Stimulated activated CD4-positive, alpha-beta T cell treated with anti-CD3 and anti-CD28 coated beads, TNF-alpha, amount 100 ng/mL, for 48 hours (primary cell): ENCODE measurements around the gene TBC1D20.
"Not testable (repeated sequence)": the region's sequence is repeated elsewhere in the genome, so short reads cannot be mapped to it uniquely, and the experiment has no call there.

Experiments
- DNase-seq, 3 donors: peaks; one replicate each; pipeline ENCODE4 v3.0.0-alpha.2; 2020; ENCODE audit warnings: low read depth in 3 of 3

Gene TBC1D20

GRCh38 chr20:462199-462991, at the start of gene TBC1D20:
TSS of gene TBC1D20 (minus strand) at chr20:462533. CDS start at chr20:462405, 128 bp downstream.
- peak; percentile 67 to 80 (median 70) for DNase-seq

- not testable (repeated sequence) for DNase-seq
Observed at GRCh38 chr20:510328-511057, 48.2 kb upstream of the TBC1D20 start.

- DNase-seq = not testable (repeated sequence)
Observed at GRCh38 chr20:508364-508787, 46.0 kb upstream of the TBC1D20 start.

- no peak for DNase-seq
Observed at GRCh38 chr20:507761-508332, 45.5 kb upstream of the TBC1D20 start.

GRCh38 chr20:507006-507758, 44.8 kb upstream of the TBC1D20 start:
- no peak for DNase-seq

GRCh38 chr20:504632-505075, 42.3 kb upstream of the TBC1D20 start:
- no peak for DNase-seq

- no peak for DNase-seq
Observed at GRCh38 chr20:503048-503737, 40.9 kb upstream of the TBC1D20 start.

- DNase-seq = no peak
Observed at GRCh38 chr20:497979-498378, 35.6 kb upstream of the TBC1D20 start.

GRCh38 chr20:496126-496696, 33.9 kb upstream of the TBC1D20 start:
- no peak for DNase-seq

GRCh38 chr20:492159-492558, 29.8 kb upstream of the TBC1D20 start:
- DNase-seq = no peak

- no peak for DNase-seq
Observed at GRCh38 chr20:487655-488054, 25.3 kb upstream of the TBC1D20 start.

GRCh38 chr20:483815-484644, 21.7 kb upstream of the TBC1D20 start:
- no peak for DNase-seq

GRCh38 chr20:481167-481566, 18.8 kb upstream of the TBC1D20 start:
- no peak for DNase-seq

- DNase-seq = no peak
Observed at GRCh38 chr20:480044-480443, 17.7 kb upstream of the TBC1D20 start.

GRCh38 chr20:479487-479886, 17.2 kb upstream of the TBC1D20 start:
- DNase-seq = no peak

GRCh38 chr20:478949-479429, 16.7 kb upstream of the TBC1D20 start:
- DNase-seq = peak in 1 of 3 donors; percentile 15

GRCh38 chr20:478010-478948, 15.9 kb upstream of the TBC1D20 start:
- DNase-seq = no peak

- DNase-seq = not testable (repeated sequence)
Observed at GRCh38 chr20:476561-477249, 14.4 kb upstream of the TBC1D20 start.
